ENCODE measurements around the gene RELL2.

RELL2 gene

DNA sequence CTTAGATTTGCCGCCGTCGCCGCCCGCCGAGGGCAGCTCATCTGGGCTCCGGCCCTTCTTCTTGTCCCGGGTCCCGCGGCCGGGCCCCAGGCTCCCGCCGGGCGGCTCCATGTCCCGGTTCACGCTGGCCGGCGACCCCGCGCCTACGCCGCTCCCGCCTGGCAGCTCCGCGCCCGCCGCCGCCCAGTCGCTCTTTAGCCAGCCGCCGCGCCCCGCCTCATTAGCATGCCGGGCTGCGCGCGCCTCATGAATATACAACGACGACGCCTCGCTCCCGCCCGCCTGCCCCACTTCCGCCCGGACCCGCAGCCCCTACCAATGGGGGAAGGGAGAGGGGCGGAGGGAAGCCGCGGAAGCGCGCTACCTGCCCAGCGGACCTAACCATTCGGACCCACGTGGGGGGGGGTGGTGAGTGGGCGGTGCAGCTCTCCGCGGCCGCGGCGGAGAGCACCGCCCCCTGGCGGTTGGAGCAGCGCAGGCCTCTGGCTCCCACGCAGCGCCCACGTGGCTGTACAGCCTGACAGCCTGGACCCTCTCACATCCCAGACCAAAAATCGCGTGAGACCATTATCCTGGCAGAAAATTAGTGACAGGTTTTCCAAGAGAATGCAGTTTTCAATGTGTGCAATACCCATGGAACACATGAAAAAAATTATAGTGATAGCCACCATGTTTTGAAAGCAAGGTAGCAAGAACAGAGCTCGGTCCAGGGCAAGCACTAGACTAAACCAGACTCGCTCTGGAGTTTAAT is 17.8 kb upstream of the RELL2 start, which contains the start of gene DIAPH1:
Gene DIAPH1 (minus strand): TSS at position 197 of the 751 bp plus-strand sequence. CDS start 86 bp downstream, at position 111.
- peak; percentile 98 for DNase-seq

DNA sequence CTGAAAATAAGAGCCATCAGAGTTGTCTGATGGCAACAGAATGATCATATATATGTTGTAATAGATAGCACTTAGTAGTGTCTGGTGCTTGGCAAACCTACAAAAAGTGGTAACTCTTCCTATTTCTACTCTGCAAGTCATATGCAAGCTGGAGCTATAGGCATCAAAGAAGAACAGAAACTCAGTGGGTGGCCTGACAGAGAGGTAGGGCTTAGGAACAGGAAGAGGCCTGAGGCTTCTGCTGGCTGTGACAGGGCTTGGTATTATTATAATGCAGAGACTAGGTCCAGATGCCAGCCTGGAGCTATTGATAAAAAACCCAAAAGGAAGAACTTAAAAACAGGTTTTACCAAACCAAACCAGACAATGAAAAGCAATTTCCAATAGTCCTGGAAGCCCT is 13.6 kb upstream of the RELL2 start:
- no peak for DNase-seq

DNA sequence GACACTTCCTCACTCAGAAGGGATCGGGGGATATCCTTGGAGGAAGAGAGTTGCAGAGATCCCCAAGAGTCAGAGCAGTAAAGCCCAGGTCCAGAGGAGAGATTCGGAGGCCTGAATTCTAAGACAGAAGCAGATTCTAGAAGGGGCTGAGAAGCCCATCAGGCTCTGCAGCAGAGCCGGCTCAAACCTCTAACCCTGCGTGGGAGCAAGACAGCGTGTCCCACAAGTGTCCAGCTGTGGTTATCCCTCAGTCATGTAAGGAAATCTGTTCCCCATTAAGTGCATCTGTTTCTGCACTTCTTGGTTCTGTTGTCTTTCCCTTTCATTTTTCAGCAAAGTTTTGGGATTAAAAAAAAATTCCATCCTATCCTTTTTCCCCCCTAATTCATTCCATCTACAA is 13.2 kb upstream of the RELL2 start:
- no peak for DNase-seq

DNA sequence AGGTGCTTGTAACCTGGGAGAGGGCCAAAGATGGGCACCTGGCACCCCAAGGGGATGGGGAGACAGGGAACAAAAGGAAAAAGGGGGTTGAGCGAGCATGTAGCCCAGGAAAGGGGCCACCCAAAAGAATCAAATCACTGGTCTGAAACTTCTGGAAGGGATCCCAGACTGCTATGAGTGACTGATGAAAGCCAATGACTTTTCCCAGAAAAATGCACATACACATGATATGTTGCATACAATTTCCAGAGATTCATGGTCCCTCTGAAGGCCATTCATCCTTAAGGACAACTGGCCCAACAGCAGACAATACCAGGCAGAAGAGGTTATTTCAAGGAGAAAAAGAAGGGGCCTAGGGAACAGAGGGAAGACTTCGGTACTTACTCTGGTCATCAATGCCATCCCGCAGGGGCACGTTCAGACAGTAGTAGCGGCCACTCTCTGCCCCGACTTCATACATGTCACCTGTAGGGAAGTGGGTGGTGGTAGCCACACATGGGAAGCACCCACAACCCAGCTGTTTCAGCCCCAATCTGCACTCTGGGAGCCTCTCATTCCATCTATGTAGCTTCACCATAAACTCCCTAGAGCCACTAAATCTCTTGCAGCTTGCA is 8.5 kb upstream of the RELL2 start:
- DNase-seq: no peak

DNA sequence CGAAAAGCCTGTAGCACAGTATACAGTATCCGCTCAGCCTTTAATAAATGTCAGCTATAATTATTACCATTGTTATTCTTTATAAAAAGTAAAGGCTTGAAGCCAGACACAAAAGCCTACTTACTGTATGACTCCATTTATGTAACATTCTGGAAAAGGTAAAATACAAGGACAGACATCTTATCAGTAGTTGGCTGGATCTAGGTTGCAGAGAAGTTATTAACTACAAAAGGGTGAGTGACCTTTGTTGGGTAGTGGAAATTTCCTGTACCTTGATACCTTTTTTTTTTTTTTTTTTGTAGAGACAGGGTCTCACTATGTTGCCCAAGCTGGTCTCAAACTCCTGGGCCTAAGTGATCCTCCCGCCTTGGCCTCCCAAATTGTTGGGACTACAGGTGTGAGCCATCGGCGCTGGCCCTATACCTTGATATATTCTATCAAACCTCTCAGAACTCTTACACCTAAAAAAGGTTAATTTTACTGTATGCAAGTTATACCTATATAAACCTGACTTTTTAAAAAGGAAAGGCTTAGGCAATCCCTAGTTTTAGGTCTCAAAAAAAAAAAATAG is 6.1 kb upstream of the RELL2 start:
- DNase-seq: no peak

DNA sequence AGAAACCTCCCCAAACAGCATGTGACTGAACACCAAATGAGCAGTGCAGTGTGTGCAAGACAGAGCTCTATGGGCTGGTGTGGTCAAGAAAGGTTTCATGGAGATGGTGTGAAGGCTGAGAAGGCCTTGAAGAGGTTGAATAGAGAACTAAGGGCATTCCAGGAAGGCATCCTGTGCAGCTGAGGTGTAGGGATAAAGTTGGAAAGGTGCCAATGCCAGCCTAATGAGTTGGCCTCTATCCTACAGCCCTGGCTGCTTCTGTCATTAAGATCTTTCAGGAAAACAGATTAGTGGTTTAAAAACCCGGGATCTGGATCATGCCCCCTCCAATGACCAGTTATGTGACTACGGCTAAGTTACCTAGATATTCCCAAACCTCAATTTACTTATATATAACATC is 4.1 kb upstream of the RELL2 start:
- no peak for DNase-seq

DNA sequence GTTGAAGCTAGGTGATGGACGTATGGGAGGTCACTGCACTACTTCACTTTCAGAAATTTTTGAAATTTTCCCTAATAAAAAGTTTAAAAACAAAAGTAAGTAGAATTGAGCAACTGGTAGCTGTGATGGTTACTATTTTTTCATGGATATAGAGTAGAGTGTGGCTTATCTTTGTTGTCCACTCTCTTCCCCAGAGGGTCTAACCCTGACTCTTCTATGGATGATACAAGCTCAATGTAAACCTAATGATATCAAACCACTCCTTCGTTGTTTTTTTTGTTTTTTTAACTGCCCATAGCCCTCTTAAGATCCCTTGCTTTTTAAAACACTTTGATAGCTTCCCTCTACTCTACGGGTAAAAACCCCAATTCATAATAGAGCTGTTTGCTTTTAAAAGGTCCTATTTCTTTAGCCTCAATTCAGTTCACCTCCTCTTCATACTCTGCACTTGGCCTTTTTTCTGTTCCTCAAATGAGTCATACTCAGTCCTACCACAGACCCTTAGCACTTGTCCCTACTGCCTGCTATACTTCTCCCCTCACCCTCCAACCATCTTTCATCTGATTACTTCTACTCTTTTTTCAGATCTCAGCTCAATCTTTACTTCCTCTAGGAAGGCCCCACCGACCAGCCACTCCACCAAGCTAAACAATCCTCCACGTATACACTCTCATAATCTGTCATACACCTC is 2.8 kb upstream of the RELL2 start:
- DNase-seq: no peak

DNA sequence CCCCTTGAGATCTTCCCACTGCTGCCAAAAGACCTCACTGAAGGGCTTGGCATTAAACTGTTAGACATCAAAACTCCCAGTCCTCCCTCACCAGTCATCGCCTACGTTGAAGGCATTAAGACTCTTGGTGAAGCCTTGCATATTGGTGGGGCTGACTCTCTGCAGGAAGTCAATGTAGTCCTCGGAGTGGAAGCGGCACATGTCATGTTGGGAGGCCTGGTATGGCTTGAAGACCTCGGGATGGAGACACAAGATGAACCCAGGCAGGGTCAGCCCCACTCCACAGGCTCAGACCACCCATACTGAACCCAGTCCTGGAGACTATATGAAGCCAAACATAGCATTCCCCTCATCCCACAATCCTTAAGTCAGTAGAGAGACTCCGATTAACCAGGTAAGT is 2.1 kb upstream of the RELL2 start:
- DNase-seq: no peak

DNA sequence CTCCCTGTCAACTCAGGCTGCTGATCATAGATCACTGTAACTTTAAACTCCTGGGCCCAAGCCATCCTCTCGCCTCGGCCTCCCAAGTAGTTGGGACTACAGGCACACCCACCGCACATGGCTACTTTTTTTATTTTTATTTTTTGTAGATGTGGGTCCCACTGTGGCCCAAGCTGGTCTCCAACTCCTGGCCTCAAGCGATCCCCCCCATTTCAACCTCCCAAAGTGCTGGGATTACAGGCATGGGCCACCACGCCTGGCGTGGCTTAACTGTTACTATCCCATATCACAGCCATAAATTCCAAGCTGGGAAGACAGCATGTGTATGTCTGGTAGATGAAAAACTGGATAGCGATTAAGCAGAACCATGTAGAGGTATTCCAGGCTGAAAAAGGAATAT is 1.2 kb upstream of the RELL2 start:
- no peak for DNase-seq

DNA sequence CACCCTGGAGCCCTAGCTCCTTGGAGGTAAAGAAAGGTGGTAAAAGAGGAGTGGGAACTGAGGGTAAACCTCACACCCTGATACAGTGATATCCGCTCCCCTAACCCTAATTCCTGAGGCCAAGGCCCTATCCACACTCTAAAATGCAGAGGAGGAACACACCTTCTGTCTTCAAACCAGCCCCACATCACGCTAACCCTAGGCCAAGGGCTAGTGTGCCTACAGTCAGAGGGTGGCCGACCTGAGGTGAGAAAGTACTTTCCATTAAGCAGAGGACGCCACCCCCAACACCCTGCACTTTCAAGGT is 738 bp upstream of the RELL2 start:
- no peak for DNase-seq

DNA sequence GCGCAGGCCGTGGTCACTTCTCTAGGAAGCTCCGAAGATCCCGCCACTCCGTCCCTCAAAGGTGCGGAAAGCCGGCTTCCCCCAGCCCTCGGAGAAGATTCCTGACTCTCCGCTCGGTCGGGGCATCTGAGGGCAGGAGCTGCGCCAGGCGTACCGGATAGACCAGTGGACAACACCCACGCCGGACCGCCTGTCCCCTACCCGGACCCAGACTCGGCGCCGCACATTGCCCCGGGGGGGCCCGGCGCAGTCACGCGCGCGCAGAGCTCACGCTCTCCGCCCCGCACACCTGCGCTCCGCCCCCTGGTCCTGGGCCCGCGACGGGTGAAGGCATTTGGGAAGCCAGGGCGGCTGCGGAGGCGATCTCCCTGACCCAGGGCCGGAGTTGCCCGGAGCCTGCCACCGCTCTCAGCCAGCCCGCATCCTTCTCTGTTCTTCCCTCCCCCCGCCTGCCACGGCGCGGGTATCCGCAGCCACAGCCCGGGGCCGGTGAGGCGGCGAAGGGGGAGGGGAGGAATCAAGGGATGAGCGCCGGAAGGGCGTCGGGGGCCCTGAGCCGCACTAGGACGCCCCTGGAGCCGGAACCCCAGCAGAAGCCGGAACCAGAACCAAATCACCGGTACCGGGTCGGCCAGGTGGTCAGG is 448 bp downstream of the RELL2 start:
- peak; percentile 69 for DNase-seq

DNA sequence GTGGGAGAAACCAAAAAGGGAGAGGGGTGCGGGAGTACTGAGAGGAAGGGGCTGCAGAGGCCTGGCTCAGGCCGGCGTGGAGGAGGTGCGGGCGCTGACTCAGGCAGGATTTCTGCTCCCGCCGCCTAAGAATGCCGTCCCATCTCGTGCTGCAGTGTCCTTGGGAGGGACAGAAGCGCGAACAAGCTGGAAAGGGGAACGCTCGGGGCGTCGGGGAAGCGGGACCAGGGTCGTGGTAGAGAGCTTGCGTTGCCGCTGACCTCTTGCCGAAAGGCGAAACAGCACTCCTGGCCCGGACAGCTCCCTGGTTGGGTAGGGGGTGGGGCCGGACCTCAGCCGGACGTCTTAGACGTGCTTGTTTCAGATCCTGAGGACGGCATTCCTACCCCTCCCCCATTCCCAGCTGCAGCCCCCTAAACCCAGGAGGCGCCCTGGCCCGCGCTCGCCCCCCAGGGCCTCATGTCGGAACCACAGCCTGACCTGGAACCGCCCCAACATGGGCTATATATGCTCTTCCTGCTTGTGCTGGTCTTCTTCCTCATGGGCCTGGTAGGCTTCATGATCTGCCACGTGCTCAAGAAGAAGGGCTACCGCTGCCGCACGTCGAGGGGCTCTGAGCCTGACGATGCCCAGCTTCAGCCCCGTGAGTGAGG is 1.1 kb downstream of the RELL2 start:
- peak; percentile 76 for DNase-seq

DNA sequence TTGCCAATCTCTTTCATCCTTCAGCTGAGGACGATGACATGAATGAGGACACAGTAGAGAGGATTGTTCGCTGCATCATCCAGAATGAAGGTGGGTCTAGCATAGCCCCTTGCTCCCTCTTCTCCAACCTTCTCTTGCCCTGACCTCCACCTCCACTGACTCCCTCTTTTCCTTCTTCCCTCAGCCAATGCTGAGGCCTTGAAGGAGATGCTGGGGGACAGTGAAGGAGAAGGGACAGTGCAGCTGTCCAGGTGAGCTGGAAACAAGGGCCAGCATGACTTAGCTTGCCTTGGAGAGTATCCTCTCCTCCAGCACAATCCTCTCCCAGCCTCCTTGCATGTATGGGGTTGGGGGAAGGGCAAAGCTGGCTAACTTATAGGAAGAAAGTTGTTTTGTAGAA is 2.0 kb downstream of the RELL2 start:
- no peak for DNase-seq

DNA sequence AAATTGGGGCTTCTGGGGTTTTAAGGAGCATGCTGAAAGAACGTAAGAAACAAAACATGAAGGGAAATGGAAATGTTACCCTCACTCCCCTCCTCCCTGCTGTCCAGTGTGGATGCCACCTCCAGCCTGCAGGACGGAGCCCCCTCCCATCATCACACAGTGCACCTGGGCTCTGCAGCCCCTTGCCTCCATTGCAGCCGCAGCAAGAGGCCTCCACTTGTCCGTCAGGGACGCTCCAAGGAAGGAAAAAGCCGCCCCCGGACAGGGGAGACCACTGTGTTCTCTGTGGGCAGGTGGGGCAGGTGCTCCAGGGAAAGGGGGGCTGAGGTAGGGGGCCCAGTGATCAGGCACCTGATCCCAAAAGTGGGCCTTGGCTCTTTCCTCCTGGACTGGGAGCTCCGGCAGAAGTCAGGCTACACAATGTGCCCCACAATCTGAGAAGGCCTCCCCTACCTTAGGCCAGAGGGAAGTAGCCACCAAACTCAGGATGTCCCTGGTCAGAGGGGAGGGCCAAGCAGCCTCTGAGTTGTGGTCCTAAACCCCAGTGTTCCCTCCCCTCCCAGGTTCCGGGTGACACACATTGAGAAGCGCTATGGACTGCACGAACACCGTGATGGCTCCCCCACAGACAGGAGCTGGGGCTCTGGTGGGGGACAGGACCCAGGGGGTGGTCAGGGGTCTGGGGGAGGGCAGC is 2.7 kb downstream of the RELL2 start:
- DNase-seq: no peak

DNA sequence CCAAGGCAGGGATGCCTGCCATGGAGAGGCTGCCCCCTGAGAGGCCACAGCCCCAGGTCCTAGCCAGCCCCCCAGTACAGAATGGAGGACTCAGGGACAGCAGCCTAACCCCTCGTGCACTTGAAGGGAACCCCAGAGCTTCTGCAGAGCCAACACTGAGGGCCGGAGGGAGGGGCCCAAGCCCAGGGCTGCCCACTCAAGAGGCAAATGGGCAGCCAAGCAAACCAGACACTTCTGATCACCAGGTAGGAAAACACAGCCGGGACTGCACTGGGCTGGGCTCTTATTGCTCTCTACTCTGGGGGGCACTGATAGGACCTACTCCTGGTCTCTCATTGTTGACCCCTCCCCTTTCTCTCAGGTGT is 3.2 kb downstream of the RELL2 start:
- no peak for DNase-seq

DNA sequence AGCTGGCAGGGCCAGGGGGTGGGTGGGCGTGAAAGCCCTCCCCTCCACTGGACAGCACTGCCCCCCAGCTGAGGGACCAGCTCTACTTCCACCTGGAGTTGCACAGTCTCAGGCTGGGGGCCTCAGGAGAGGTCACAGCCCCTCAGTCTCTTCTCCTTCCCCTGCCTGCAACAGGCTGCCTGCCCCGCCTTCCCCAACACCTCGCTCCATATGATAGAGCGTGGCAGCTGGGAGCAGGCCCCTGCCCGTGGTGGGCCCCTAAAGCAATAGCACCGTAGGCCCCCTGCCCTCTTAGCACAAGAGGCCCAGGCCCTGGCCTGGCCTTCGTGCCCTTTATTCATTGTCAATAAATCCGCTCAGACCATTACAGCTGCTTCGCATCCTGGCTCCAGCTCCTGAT is 3.9 kb downstream of the RELL2 start:
- no peak for DNase-seq

DNA sequence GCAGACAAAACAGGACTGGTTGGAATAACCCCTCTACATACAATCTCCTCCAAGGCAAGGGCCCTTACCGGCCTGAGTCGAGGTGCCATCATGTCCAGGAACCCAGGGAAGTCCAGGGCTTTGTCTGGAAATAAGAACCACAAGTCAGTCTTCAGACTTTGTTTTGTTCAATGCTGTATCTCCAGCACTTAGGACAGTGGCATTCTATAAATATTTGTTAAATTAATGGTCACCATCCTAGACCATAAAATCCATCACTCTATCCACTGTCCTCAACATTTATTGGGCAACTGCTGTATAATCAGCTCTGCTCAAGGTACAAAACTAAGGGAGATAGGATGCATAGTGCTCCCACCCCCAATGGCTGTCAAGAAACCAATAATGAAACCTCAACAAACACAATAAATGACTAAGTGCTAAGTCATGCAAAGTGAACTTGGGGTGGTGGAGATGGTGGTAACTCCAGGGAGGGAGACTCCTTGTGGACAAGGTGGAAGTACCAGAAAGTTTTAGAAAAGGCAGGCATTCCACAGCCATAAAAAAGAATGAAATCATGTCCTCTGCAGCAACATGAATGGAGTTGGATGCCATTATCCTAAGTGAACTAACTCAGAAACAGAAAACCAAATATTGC is 5.0 kb downstream of the RELL2 start:
- no peak for DNase-seq

DNA sequence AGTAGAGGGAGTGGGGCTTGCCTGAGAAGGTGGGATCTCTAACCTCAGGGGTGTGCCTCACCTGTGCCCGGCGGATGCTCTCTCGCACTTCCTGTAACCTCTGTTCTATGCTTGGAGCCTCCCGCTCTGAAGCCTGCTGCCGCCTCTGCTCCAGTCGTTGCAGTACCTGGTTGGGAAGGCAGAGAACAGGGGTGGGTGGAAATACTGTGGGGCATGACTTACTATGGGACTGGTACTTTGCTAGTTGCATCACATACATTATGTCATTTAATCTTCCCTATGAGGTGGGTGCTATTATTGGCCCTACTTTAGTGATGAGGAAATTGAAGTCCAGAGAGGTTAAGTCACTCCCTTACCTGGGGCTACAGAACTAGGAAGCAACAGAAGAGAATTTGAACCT is 9.2 kb downstream of the RELL2 start:
- no peak for DNase-seq

DNA sequence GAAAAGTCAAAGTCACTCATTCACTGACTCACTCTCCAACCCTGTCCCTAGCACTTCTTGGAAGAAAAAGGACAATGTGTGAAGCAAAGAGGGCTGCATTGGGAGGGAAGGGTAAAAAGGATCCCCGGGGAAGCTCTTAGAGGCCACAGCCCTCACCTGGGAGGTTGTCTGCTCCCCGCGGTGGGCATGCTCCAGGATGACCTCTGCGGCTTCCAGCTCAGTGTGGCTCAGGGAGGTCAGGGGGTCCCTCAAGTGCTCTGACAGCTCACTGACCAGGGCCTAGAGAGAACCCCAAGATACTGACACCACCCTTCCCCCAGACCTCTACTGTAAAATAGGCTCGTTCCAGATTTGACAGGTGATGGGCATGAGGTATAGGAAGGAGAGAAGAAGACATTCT is 10.4 kb downstream of the RELL2 start:
- DNase-seq: no peak

DNA sequence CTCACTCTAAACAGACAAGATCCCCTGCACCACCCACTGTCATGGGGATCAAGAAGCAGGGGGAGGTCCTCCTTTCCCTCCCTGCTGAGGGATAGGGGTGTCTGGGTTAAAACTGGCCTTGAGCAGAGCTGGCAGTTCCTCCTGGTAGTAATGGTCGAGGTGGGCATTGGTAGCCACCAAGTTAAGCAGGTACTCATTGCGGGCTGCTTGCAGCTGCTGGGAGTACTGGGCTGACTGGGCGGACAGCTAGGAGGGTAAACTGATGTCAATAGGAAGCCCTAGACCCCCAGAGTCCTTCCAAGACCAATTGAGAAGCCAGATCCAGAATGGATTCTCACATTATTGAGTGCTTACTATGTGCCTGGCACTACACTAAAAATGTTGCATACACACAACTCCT is 11.1 kb downstream of the RELL2 start:
- DNase-seq: no peak

DNA sequence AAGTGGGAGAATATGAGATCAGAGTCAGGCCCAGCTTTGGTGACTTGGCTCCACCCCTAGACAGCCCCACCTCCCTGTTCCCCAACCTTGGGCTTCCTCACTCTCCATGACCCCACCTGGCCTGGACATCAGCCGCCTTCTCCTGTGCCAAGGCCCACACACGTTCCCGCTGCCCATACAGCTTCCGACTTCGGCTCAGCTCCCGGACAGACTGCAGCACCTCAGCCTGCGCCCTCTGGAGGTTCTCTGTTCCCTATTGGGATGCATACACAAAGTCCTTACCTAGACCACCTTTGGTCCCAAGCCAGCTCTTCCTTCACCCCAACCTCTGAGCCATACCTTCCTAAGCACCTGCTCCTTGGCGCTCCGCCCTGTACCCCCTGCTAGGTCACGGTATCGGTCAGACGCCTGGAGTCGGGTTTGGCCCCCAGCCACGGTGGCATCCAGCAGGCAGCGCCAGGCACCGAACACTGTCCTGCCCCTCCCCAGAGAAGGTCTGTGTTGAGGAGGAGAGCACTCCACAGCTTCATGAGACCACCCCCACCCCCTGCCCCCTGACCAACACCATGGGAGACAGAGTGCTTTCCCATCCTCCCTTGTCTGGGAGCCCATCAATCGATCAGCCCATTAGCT is 12.4 kb downstream of the RELL2 start:
- no peak for DNase-seq
